ENCODE data around the gene STK32A.

GRCh38 chr5:147413266-147413665 is 178.4 kb downstream of the STK32A start:
- TF ChIP-seq, protein P1, sequence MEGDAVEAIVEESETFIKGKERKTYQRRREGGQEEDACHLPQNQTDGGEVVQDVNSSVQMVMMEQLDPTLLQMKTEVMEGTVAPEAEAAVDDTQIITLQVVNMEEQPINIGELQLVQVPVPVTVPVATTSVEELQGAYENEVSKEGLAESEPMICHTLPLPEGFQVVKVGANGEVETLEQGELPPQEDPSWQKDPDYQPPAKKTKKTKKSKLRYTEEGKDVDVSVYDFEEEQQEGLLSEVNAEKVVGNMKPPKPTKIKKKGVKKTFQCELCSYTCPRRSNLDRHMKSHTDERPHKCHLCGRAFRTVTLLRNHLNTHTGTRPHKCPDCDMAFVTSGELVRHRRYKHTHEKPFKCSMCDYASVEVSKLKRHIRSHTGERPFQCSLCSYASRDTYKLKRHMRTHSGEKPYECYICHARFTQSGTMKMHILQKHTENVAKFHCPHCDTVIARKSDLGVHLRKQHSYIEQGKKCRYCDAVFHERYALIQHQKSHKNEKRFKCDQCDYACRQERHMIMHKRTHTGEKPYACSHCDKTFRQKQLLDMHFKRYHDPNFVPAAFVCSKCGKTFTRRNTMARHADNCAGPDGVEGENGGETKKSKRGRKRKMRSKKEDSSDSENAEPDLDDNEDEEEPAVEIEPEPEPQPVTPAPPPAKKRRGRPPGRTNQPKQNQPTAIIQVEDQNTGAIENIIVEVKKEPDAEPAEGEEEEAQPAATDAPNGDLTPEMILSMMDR (IDR thresholded peaks at IDR 0.05): no peak
- no peak for TF ChIP-seq POLR2A (IDR thresholded peaks at IDR 0.05)

Data from thyroid gland (tissue), 4 donors.